NCI-H2196 (cell line): ENCODE measurements around the gene PDCD6IP.
A peak's percentile ranks its signal among the peaks of the same experiment; 100 is the strongest.
"Not testable (repeated sequence)": the region's sequence is repeated elsewhere in the genome, so short reads cannot be mapped to it uniquely, and the experiment has no call there.

Experiments used
- DNase-seq: peaks from one replicate; lab custom pipeline; 2025; ENCODE audit not compliant: unreplicated experiment; lab: John Stamatoyannopoulos, UW

PDCD6IP gene

GRCh38 chr3:33792167-33792892 is 6.1 kb upstream of the PDCD6IP start:
- no peak for DNase-seq

- no peak for DNase-seq
These were observed 3.3 kb upstream of the PDCD6IP start for GRCh38 chr3:33795131-33795530.

GRCh38 chr3:33795856-33796536 is 2.4 kb upstream of the PDCD6IP start:
- no peak for DNase-seq

- no peak for DNase-seq
These were observed 365 bp upstream of the PDCD6IP start for GRCh38 chr3:33798113-33798417.

- DNase-seq, result no peak
These were observed 747 bp downstream of the PDCD6IP start for GRCh38 chr3:33799202-33799551.

GRCh38 chr3:33803252-33803651 is 4.8 kb downstream of the PDCD6IP start:
- no peak for DNase-seq

- no peak for DNase-seq
These were observed 5.6 kb downstream of the PDCD6IP start for GRCh38 chr3:33803894-33804526.

GRCh38 chr3:33807191-33807590 is 8.8 kb downstream of the PDCD6IP start:
- peak; percentile 3 for DNase-seq

GRCh38 chr3:33808559-33808958 is 10.1 kb downstream of the PDCD6IP start:
- no peak for DNase-seq

- DNase-seq, result no peak
These were observed 12.1 kb downstream of the PDCD6IP start for GRCh38 chr3:33810545-33810944.

- no peak for DNase-seq
These were observed 23.6 kb downstream of the PDCD6IP start for GRCh38 chr3:33821989-33822388.

- no peak for DNase-seq
These were observed 25.4 kb downstream of the PDCD6IP start for GRCh38 chr3:33823821-33824220.

- no peak for DNase-seq
These were observed 26.7 kb downstream of the PDCD6IP start for GRCh38 chr3:33825111-33825510.

GRCh38 chr3:33826206-33826605 is 27.8 kb downstream of the PDCD6IP start:
- DNase-seq, result no peak

- DNase-seq, result no peak
These were observed 28.3 kb downstream of the PDCD6IP start for GRCh38 chr3:33826688-33827087.

- DNase-seq, result no peak
These were observed 31.3 kb downstream of the PDCD6IP start for GRCh38 chr3:33829720-33830119.

GRCh38 chr3:33831053-33831452 is 32.6 kb downstream of the PDCD6IP start:
- DNase-seq, result no peak

GRCh38 chr3:33833408-33834095 is 35.1 kb downstream of the PDCD6IP start:
- no peak for DNase-seq

GRCh38 chr3:33834096-33834453 is 35.6 kb downstream of the PDCD6IP start:
- no peak for DNase-seq

GRCh38 chr3:33837182-33837581 is 38.8 kb downstream of the PDCD6IP start:
- not testable (repeated sequence) for DNase-seq

- DNase-seq, result no peak
These were observed 40.9 kb downstream of the PDCD6IP start for GRCh38 chr3:33839283-33839682.

GRCh38 chr3:33840179-33840578 is 41.7 kb downstream of the PDCD6IP start:
- no peak for DNase-seq
